GM12801 (cell line): ENCODE measurements around the gene ADAM33.

Experiments used
- CTCF ChIP-seq: IDR thresholded peaks from one replicate; pipeline ENCODE4 v1.5.1; 2011; ENCODE audit warnings: control low read depth; ENCODE audit not compliant: insufficient read length; ENCODE audit errors: extremely low read depth

ADAM33 gene

GRCh38 chr20:3727401-3728021, 45.7 kb upstream of the ADAM33 start:
- no peak for TF ChIP-seq CTCF

DNA sequence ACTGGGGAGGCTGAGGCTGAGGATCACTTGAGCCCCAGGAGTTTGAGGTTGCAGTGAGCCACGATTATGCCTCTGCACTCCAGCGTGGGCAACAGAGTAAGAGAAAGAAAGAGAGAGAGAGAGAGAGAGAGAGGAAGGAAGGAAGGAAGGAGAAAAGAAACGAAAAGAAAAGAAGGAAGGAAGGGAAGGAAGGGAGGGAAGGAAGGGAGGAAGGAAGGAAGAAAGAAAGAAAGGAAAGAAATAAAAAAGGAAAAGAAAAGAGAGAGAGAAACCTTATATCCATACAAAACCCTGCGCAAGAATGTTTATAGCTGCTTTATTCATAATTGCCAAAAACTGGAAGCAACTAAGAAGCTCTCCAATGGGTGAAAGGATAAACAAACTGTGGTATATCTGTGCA, 42.5 kb upstream of the ADAM33 start:
- TF ChIP-seq CTCF: no peak

DNA sequence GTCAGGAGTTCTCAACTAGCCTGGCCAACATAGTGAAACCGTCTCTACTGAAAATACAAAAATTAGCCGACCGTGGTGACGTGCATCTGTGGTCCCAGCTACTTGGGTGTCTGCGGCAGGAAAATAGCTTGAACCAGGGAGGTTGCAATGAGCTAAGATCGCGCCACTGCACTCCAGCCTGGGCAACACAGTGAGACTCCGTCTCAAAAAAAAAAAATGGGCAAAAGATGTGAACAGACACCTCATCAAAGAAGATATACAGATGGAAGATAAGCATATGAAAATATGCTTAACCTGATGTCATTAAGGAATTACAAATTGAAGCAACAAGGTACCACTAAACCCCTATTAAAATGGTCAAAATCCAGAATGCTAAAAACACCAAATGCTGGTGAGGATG, 41.5 kb upstream of the ADAM33 start:
- no peak for TF ChIP-seq CTCF

- no peak for TF ChIP-seq CTCF
Measured at GRCh38 chr20:3721912-3722311, 40.1 kb upstream of the ADAM33 start.

- no peak for TF ChIP-seq CTCF
Measured at GRCh38 chr20:3720626-3721025, 38.8 kb upstream of the ADAM33 start.

GRCh38 chr20:3720068-3720467, 38.3 kb upstream of the ADAM33 start:
- TF ChIP-seq CTCF: no peak

- no peak for TF ChIP-seq CTCF
Measured at GRCh38 chr20:3719046-3719445, 37.2 kb upstream of the ADAM33 start.
